GM18868 (cell line): ENCODE measurements around the gene MBOAT1.
A peak's percentile ranks its signal among the peaks of the same experiment; 100 is the strongest.
"Not testable (repeated sequence)": the region's sequence is repeated elsewhere in the genome, so short reads cannot be mapped to it uniquely, and the experiment has no call there.

ENCODE experiments used
- ATAC-seq: cut with Tn5 transposase; IDR thresholded peaks from one replicate; pipeline ENCODE4 v1.9.1; 2021; ENCODE audit warnings: mild to moderate bottlenecking, moderate library complexity; ENCODE audit not compliant: unreplicated experiment

The MBOAT1 gene, protein sequence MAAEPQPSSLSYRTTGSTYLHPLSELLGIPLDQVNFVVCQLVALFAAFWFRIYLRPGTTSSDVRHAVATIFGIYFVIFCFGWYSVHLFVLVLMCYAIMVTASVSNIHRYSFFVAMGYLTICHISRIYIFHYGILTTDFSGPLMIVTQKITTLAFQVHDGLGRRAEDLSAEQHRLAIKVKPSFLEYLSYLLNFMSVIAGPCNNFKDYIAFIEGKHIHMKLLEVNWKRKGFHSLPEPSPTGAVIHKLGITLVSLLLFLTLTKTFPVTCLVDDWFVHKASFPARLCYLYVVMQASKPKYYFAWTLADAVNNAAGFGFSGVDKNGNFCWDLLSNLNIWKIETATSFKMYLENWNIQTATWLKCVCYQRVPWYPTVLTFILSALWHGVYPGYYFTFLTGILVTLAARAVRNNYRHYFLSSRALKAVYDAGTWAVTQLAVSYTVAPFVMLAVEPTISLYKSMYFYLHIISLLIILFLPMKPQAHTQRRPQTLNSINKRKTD

DNA sequence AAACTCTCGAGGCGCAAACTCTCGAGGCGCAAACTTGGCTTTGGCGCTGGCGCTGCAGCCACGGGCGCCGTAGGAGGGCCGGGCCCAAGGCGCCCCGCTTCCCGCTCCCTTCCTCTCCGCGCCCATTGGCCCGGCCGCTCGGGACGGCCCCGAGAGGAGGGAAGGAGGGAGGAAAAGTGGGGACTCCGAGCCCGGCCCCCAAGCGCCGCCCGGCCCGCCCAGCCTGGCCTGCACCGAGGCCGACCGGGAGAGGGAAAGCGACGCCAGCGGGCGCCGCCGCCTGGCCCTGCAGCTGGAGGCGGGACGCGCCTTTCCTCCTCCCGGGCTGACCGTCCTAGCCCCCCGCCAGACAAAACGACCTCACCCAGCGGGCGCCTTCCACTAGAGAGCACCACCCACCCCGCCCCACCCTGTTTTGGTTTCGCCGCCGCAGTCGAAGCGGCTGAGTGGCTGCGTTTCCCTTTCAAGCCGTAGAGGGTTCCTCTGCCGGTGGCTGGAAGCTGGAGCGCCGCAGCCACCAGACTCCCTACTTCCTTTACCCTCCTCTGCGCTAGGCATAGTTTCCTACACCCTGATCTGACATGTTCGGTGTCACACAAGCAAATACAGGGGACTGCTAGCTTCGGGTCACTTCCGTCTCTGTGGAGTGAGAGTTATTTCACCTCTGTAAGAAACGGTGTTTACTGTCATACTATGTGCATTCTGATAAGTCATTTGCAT lies at the start of gene MBOAT1:
Gene MBOAT1, minus strand, starts transcription at position 78 of the 720 bp plus-strand sequence. CDS start 235 bp downstream, outside the sequence.
- peak; percentile 84 for ATAC-seq

DNA sequence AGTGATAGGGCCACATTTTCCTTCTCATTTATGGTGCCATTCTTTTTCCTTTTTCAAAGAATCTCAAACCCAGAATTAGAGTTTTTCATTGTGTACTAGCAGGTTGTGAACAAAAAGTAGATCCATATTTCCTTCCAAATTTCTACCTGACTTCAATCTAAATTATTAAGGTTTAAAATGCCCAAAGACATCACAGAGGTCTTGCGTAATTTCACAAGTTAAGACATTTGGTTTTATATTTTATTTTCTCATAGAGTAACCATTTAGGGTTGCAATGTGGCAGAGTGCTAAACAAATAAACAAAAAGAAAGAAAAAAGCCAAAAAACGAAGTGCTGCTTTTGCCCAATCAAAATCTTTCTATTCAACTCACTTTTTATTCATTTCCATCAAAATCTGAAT lies 49.4 kb upstream of the MBOAT1 start:
- no peak for ATAC-seq

DNA sequence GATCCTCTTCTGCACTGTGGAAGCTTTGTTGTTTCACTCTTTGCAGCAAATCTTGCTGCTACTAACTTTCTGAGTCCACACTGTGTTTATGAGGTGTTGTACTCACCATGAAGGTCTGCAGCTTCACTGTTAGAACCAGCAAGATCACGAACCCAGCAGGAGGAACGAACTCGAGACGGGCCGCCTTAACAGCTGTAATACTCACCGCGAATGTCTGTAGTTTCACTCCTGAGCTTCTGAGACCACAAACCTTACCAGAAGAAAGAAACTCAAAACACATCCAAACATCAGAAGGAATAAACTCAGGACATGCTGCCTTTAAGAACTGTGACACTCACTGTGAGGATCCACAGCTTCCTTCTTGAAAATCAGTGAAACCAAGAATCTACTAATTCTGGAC lies 48.1 kb upstream of the MBOAT1 start:
- ATAC-seq, result no peak

DNA sequence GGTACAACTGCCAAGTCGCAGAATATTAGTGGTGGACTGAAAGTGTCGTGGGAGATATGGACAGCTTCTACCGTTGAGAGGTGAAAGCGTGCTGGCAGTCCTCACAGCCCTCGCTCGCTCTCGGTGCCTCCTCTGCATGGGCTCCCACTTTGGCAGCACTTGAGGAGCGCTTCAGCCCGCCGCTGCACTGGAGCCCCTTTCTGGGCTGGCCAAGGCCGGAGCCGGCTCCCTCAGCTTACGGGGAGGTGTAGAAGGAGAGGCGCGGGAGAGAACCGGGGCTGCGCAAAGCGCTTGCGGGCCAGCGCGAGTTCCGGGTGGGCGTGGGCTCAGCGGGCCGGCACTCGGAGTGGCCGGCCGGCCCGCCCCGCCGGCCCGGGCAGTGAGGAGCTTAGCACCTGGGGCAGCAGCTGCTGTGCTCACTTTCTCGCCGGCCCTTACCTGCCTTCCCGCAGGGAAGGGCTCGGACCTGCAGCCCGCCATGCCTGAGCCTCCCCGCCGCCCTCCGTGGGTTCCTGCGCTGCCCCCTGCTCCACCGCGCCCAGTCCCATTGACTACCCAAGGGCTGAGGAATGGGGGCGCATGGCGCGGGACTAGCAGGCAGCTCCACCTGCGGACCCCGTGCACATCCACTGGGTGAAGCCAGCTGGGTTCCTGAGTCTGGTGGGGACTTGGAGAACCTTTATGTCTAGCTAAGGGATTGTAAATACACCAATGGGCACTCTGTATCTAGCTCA lies 47.2 kb upstream of the MBOAT1 start:
- ATAC-seq, result no peak

DNA sequence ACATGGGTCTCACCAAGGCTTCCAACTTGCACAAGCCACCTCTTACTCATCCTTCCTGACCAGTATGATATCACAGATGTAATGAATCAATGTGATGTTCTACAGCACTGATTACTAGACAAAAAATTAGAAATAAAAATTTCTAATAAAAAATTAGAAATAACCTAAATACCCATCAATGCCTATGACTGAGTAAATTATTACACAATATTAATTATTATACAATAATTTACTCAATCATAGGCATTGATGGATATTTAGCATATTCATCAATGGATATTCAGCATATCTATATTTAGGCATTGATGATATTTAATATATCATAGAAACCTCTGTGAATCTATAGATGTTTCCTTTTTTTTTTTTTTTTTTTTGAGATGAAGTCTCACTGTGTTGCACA lies 43.2 kb upstream of the MBOAT1 start:
- ATAC-seq, result no peak

DNA sequence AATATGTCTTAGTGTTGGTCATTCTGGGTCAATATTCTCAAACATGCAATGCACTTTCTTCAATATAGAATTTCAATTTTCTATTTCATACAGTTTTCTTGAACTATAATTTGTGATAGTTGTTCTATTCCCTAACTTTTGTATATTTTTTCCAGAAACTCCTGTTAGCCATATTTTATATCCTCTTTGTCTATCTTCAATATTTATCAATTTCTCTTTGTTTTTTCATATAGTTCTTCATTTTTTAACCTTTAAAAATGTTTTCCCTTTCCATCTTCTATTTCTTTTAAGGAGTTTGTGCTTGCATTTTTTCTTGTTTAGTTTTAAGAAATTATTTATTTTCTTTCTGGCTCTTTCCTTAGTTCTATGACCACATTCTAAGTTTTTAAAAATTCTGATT lies 42.0 kb upstream of the MBOAT1 start:
- no peak for ATAC-seq

DNA sequence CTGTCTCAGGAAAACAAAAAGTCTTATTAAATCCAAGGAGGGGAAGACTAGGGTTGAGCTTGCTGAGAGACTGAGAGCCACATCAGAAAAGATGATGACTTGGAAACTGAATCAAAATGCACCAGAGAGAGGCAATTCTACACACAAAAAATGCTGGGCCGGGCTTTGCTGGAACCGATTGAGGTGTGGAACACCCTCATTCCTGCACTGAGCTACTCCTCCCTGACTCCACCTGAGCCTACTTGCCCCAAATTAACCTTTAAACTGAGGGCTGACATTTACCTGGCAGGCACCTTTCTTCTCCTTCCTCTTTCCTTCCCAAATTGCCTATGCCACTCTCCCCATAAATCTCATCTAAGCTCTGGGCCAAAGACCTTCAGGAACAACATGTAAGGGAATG lies 40.8 kb upstream of the MBOAT1 start:
- no peak for ATAC-seq

DNA sequence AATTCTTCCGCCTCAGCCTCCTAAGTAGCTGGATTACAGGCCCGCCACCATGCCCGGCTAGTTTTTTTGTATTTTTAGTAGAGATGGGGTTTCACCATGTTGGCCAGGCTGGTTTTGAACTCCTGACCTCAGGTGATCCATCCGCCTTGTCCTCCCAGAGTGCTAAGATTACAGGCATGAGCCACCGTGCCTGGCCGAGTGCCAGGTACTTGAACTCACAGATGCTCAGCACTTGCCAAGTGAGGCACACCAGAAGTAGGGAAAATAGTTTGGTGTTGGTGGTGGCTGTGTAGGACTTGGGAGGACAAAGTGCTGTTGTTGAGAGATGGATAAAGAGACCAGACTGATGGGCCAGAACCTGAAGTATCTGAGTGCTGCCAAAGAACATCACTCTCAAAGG lies 40.0 kb upstream of the MBOAT1 start:
- no peak for ATAC-seq

DNA sequence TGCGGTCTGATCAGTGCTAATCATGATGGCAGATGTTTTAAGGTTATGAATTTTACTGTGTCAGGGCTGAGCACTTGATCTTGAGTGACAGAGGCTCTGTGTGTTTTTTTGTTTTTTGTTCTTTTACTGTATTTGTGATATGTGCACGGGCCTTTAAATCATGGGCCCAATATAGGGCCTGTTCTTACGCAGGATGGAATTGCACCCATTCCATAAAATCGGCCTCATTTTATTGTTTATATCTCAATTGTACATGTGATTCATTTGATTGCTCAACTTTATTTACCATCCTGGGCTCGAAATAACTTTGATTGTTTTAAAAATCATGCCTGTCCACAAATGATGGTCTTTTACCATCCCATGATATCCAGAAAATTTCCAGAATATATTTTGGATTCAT lies 39.3 kb upstream of the MBOAT1 start:
- ATAC-seq, result no peak

DNA sequence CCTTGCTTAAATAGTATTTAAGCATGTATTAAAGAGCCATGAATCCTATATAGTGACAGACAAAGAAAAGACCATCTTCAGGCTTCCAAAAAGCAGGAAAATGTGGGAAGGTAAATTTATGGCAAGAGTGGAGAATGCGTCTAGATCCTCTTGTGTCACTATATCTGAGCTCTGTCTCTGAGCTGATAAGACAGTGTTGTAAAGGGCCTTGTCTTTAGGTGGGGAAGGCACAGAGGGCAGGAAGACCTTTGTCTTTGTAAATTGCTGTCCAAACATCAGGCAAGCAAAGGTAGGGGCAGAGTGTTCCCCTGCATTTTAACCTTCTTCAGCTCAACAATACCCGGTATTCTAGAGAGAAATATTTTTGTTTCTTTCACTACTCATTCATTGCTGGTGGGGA lies 33.9 kb upstream of the MBOAT1 start:
- ATAC-seq, result no peak

DNA sequence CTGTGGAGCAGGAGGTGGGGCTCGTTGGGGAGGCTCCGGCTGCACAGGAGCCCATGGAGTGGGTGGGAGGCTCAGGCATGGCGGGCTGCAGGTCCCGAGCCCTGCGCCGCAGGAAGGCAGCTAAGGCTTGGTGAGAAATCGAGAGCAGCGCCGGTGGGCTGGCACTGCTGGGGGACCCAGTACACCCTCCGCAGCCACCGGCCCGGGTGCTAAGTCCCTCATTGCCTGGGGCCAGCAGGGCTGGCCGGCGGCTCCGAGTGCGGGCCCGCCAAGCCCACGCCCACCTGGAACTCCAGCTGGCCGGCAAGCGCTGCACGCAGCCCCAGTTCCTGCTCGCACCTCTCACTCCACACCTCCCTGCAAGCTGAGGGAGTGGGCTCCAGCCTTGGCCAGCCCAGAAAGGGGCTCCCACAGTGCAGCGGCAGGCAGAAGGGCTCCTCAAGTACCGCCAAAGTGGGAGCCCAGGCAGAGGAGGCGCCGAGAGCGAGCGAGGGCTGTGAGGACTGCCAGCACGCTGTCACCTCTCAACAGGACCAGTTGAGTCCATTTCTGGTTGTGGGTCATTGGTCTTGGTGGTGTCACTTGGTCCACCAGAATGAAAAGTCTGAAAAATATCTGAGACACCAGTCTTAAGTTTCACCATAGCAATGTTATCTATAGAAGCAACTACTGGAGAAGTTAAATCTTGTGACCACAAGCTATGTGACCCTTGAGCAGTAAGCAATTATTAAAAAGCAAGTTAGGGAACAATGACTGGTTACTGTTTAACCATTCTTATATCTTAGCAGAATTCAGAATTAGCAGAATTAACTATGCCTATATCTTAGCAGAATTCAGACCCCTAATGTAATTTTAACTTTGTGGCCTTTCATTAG lies 32.8 kb upstream of the MBOAT1 start:
- not testable (repeated sequence) for ATAC-seq

DNA sequence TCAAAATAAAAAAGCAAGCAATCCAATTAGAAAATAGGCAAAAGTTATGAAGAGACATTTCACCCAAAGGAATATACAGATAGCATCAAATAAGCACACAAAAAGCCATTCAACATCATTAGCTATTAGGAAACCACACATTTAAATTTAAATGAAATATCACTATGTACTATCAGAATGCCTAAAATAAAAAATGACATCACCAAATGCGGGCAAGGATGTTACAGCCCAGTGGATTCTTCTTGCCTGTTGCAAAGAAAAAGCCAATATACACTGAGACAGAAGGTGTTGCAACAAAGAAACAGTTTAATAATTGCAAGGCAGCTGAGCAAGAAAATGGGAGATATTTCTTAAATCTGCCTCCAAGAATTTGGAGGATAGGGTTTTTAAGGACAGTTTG lies 31.0 kb upstream of the MBOAT1 start:
- ATAC-seq, result no peak

DNA sequence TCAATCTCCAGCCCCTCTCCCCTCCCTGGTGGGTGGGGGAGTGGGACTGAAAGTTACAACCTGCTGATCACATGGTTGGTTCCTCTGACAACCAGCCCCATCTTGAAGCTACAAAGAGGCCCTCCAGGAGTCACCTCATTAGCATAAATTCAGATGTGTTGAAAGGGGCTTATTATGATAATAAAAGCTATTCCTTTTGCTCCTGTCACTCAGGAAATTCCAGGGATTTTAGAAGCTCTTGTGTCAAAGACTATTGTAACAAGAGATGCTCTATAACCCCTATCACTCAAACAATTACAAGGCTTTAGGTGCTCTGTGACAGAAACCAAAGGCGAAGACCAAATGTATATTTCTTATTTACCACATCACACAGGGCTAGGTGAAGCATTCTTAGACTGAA lies 30.1 kb upstream of the MBOAT1 start:
- no peak for ATAC-seq

DNA sequence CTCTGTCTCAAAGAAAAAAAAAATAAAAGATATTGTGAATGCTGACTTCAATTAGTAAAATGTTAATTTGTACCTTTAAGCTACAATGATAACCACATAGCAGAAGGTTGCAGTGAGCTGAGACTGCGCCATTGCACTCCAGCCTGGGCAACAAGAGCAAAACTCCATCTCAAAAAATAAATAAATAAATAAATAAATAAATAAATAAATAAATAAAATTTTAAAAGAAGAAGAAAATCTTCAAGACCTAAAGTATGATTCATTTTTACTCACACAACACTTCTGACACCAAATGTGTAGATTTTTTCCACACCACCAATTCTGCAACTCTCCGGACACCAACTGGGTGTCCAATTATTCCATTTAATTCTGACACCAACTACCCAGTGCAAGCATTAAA lies 28.8 kb upstream of the MBOAT1 start:
- ATAC-seq, result no peak

DNA sequence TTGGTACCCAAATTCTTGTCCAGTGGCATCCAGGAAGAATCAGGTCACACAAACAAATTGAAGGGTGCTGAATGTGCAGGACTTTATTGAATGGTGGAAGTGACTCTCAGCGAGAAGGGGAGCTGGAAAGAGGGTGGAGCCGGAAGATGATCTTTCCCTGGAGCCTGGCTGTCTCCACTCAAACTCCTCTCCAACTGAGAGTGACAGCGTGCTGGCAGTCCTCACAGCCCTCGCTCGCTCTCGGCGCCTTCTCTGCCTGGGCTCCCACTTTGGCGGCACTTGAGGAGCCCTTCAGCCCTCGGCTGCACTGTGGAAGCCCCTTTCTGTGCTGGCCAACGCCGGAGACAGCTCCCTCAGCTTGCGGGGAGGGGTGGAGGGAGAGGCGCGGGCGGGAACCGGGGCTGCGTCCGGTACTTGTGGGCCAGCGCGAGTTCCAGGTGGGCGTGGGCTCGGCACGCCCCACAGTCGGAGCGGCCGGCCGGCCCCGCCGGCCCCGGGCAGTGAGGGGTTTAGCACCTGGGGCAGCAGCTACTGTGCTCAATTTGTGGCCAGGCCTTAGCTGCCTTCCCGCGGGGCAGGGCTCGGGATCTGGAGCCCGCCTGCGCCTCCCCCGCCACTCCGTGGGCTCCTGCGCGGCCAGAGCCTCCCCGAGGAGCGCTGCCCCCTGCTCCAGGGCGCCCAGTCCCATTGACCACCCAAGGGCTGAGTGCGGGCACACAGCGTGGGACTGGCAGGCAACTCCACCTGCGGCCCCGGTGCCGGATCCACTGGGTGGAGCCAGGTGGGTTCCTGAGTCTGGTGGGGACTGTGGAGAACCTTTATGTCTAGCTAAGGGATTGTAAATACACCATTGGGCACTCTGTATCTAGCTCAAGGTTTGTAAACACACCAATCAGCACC lies 26.7 kb upstream of the MBOAT1 start:
- no peak for ATAC-seq

DNA sequence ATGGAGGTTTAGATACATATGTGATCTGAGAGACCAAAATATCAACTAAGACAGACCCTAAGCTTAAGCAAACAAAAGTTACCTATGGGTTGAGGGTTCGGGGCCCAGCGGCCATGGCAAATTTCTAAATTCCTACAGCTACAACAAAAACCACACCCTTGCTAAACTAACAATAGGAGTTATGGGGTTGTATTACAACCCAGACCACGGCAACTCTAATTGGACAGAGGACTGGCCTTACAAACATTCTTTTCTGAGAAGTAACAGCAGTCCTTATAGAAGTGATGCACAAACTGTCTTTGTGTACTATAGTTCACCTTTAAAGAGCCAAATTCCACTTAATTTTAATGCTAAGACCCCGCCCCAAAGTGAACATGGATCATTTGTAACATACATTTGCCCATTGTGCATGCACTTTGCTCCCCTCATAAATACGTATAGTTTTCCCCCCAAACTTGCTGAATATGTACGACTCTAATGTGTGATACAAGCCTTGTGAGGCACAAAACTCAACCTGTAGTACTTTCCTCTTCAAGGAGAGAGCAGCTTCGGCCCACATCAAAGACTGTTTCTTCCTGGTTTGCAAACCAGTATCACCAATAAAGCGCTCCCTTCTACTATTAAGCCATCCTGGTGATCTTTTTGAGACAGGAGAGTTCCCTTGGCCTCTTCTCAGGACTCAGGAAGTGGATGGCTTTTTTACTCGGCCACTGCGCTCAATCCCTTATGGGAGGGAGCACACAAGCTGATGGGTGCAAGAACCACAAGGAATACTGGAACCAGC lies 25.6 kb upstream of the MBOAT1 start:
- ATAC-seq, result no peak

DNA sequence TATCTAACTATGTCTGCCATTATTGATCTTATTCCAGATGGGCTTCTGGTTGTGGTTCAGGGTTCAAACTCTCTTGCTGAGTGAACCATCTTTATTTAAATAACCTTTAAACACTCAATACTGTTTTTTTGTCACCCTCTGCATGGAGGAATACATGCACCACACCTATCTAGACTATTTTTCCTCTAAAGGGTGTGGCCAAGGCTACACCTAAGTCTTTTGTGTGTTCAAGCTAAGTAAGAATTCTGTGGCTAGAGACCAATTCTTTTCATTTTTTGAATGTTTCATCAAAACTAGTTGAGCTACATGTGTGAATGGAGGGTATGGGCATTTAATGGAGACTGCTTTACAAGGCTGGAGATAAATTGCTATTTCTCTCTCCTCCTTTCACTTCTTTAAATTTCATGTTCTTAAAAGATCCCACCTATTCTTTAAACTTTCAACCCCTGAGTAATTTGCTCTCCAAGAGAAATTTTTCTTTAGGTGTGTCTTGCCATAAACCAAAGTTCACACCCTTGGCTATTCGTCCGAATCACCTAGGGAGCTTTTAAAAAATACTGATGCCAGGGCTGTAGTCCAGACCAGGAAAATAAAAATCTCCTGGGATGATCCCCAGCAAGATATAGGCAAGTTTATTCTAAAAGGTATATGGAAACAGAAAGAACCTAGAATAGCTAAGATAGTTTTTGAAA lies 24.8 kb upstream of the MBOAT1 start:
- no peak for ATAC-seq

DNA sequence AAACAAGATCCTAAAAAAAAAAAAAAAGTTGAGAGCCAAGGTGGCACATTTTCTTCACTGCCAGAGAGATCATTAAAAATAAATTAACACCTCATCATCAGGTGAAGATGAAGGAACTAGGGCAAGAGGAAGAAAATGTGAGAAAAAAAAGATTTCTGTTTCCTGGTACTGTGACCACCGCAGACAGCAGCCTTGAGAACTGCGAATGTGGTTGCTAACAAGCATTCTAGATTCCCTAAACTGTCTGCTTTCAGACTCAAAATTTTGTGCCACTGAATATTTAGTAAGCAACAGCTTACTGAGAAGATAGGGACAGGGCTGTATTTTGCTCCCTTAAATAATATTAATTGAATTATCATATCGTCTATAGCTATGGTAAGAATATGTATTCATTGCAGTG lies 24.1 kb upstream of the MBOAT1 start:
- no peak for ATAC-seq
